Trophoblast cell (in vitro differentiated cells and primary cell): ENCODE measurements around the gene SEC24C.
"Not testable (repeated sequence)": the region's sequence is repeated elsewhere in the genome, so short reads cannot be mapped to it uniquely, and the experiment has no call there.

Source experiments
- DNase-seq, 2 donors: peaks; one replicate each; pipeline ENCODE4 v3.0.0-alpha.2; 2016
- H2AFZ ChIP-seq: 2 replicates; pipeline ENCODE4 v1.6.1; 2013; ENCODE audit warnings: low read length, moderate library complexity, mild to moderate bottlenecking; ENCODE audit not compliant: insufficient read depth, poor library complexity
- H2AK5ac ChIP-seq: 2 replicates; pipeline ENCODE4 v1.6.1; 2013; ENCODE audit warnings: mild to moderate bottlenecking, low read length
- H2BK120ac ChIP-seq: 2 replicates; pipeline ENCODE4 v1.6.1; 2013; ENCODE audit warnings: low read length, mild to moderate bottlenecking, moderate library complexity; ENCODE audit not compliant: insufficient read depth, poor library complexity
- H2BK12ac ChIP-seq: 2 replicates; pipeline ENCODE4 v1.6.1; 2013; ENCODE audit warnings: mild to moderate bottlenecking, low read length, moderate library complexity
- H2BK5ac ChIP-seq: 2 replicates; pipeline ENCODE4 v1.6.1; 2013; ENCODE audit warnings: low read length, low read depth, moderate library complexity, mild to moderate bottlenecking; ENCODE audit not compliant: poor library complexity
- H3K14ac ChIP-seq: 2 replicates; pipeline ENCODE4 v1.6.1; 2013; ENCODE audit warnings: mild to moderate bottlenecking, low read length
- H3K18ac ChIP-seq: 2 replicates; pipeline ENCODE4 v1.6.1; 2013; ENCODE audit warnings: mild to moderate bottlenecking, low read length
- H3K23ac ChIP-seq: 2 replicates; pipeline ENCODE4 v1.6.1; 2013; ENCODE audit warnings: low read length
- H3K27ac ChIP-seq: 2 replicates; pipeline ENCODE4 v1.5.1; 2013; ENCODE audit warnings: low read depth, mild to moderate bottlenecking, inconsistent platforms, low read length, moderate library complexity
- H3K27me3 ChIP-seq: 2 replicates; pipeline ENCODE4 v1.6.1; 2013; ENCODE audit warnings: inconsistent platforms, mild to moderate bottlenecking, low read length, moderate library complexity; ENCODE audit not compliant: insufficient read depth
- H3K36me3 ChIP-seq, 2 experiments: 1 replicate in 1 of 2; 2 replicates in 1 of 2; pipeline ENCODE4 v1.6.1; 2013; ENCODE audit warnings: low read length in 2 of 2, mild to moderate bottlenecking in 2 of 2, moderate library complexity in 1 of 2; ENCODE audit not compliant: insufficient read depth in 2 of 2, control insufficient read depth in 1 of 2
- H3K4ac ChIP-seq: 2 replicates; pipeline ENCODE4 v1.6.1; 2013; ENCODE audit warnings: low read depth, mild to moderate bottlenecking, low read length, moderate library complexity
- H3K4me1 ChIP-seq, 2 experiments: 1 replicate in 1 of 2; 2 replicates in 1 of 2; pipeline ENCODE4 v1.6.1; 2013; ENCODE audit warnings: low read length in 2 of 2, mild to moderate bottlenecking in 2 of 2, moderate library complexity in 1 of 2; ENCODE audit not compliant: insufficient read depth in 2 of 2, control insufficient read depth in 1 of 2
- H3K4me2 ChIP-seq: 2 replicates; pipeline ENCODE4 v1.6.1; 2013; ENCODE audit warnings: inconsistent platforms, mild to moderate bottlenecking, low read length, moderate library complexity
- H3K4me3 ChIP-seq: 2 replicates; pipeline ENCODE4 v1.5.1; 2013; ENCODE audit warnings: mild to moderate bottlenecking, low read depth, low read length, inconsistent platforms
- H3K79me1 ChIP-seq: one replicate; pipeline ENCODE4 v1.6.1; 2013; ENCODE audit warnings: low read length
- H3K79me2 ChIP-seq: 2 replicates; pipeline ENCODE4 v1.6.1; 2013; ENCODE audit warnings: low read length, mild to moderate bottlenecking; ENCODE audit not compliant: control insufficient read depth, insufficient read depth, poor library complexity
- H3K9ac ChIP-seq: 2 replicates; pipeline ENCODE4 v1.6.1; 2013; ENCODE audit warnings: mild to moderate bottlenecking, low read length
- H3K9me3 ChIP-seq: 2 replicates; pipeline ENCODE4 v1.6.1; 2013; ENCODE audit warnings: low read depth, mild to moderate bottlenecking, control low read depth, inconsistent platforms, low read length; ENCODE audit not compliant: insufficient read depth
- H4K12ac ChIP-seq: 2 replicates; pipeline ENCODE4 v1.6.1; 2013; ENCODE audit warnings: low read depth, mild to moderate bottlenecking, low read length, moderate library complexity
- H4K8ac ChIP-seq: 2 replicates; pipeline ENCODE4 v1.6.1; 2013; ENCODE audit warnings: low read depth, mild to moderate bottlenecking, low read length, moderate library complexity
- H4K91ac ChIP-seq: one replicate; pipeline ENCODE4 v1.6.1; 2013; ENCODE audit warnings: low read depth, mild to moderate bottlenecking, low read length, moderate library complexity
- WGBS: extraction: QIAGEN DNeasy Blood & Tissue Kit; methylation state at CpG from one replicate; pipeline ENCODE4 v1.1.7; 2013; ENCODE audit warnings: missing lambda C conversion rate; ENCODE audit not compliant: insufficient read length, insufficient coverage; ENCODE audit errors: extremely low coverage; 5-methylcytosine and 5-hydroxymethylcytosine counted together

SEC24C gene

GRCh38 chr10:73707628-73708027 is 36.5 kb upstream of the SEC24C start:
- H3K27ac ChIP-seq, H3K36me3 ChIP-seq, H3K18ac ChIP-seq, H2AK5ac ChIP-seq, H3K14ac ChIP-seq, H2BK120ac ChIP-seq, H3K27me3 ChIP-seq, H3K4ac ChIP-seq, H2BK5ac ChIP-seq, DNase-seq, H2BK12ac ChIP-seq, H3K4me3 ChIP-seq, H3K9me3 ChIP-seq, H3K4me2 ChIP-seq, H4K8ac ChIP-seq, H3K9ac ChIP-seq, H3K23ac ChIP-seq, H4K91ac ChIP-seq, H3K79me2 ChIP-seq, H2AFZ ChIP-seq, H3K4me1 ChIP-seq, H4K12ac ChIP-seq, H3K79me1 ChIP-seq: not testable (repeated sequence)

GRCh38 chr10:73708122-73708521 is 36.0 kb upstream of the SEC24C start:
- DNase-seq, H2AK5ac ChIP-seq, H3K79me2 ChIP-seq, H4K91ac ChIP-seq, H3K27ac ChIP-seq, H3K4me2 ChIP-seq, H4K8ac ChIP-seq, H3K9me3 ChIP-seq, H3K4me3 ChIP-seq, H3K23ac ChIP-seq, H3K4me1 ChIP-seq, H3K14ac ChIP-seq, H3K9ac ChIP-seq, H2AFZ ChIP-seq, H2BK120ac ChIP-seq, H3K4ac ChIP-seq, H2BK5ac ChIP-seq, H3K79me1 ChIP-seq, H4K12ac ChIP-seq, H2BK12ac ChIP-seq, H3K18ac ChIP-seq, H3K36me3 ChIP-seq, H3K27me3 ChIP-seq: not testable (repeated sequence)
- WGBS = no CpG with 5 or more reads among the region's 1 CpG

- H2BK120ac ChIP-seq = not testable (repeated sequence)
These were observed 32.5 kb upstream of the SEC24C start for GRCh38 chr10:73711683-73712082.

GRCh38 chr10:73713912-73714311 is 30.3 kb upstream of the SEC24C start:
- not testable (repeated sequence) for H3K79me2 ChIP-seq, H4K12ac ChIP-seq, H3K18ac ChIP-seq, H2BK5ac ChIP-seq, H2BK12ac ChIP-seq, H3K14ac ChIP-seq, H3K9me3 ChIP-seq, H3K23ac ChIP-seq, H3K4ac ChIP-seq, H2AFZ ChIP-seq, H3K9ac ChIP-seq, H2BK120ac ChIP-seq, H3K27ac ChIP-seq, H3K79me1 ChIP-seq, H2AK5ac ChIP-seq, H3K4me2 ChIP-seq, H4K91ac ChIP-seq, H3K27me3 ChIP-seq, DNase-seq, H3K4me1 ChIP-seq, H3K4me3 ChIP-seq, H4K8ac ChIP-seq
- no CpG with 5 or more reads among the region's 3 CpGs for WGBS
- H3K36me3 ChIP-seq = peaks cover 12 to 17% of the 10 kb centered on the region in 2 experiments

More at GRCh38 chr10:73711683-73712082, 32.5 kb upstream of the SEC24C start:
- not testable (repeated sequence) for H4K12ac ChIP-seq, H2AK5ac ChIP-seq, H2BK12ac ChIP-seq, H3K14ac ChIP-seq, H3K4me3 ChIP-seq, H3K4me1 ChIP-seq, H4K8ac ChIP-seq, H4K91ac ChIP-seq, H3K18ac ChIP-seq, H3K9ac ChIP-seq, H3K79me2 ChIP-seq, H3K79me1 ChIP-seq, H2BK5ac ChIP-seq, H3K27ac ChIP-seq, H3K9me3 ChIP-seq, H3K23ac ChIP-seq, H3K4ac ChIP-seq, H2AFZ ChIP-seq, DNase-seq, H3K27me3 ChIP-seq, H3K4me2 ChIP-seq
- peaks cover 8 to 11% of the 10 kb centered on the region in 2 experiments for H3K36me3 ChIP-seq
- WGBS = no CpG with 5 or more reads among the region's 5 CpGs
